ENCODE results near the gene PRXL2B.
A peak's percentile ranks its signal among the peaks of the same experiment; 100 is the strongest.
"Not testable (repeated sequence)": the region's sequence is repeated elsewhere in the genome, so short reads cannot be mapped to it uniquely, and the experiment has no call there.

Gene PRXL2B, protein sequence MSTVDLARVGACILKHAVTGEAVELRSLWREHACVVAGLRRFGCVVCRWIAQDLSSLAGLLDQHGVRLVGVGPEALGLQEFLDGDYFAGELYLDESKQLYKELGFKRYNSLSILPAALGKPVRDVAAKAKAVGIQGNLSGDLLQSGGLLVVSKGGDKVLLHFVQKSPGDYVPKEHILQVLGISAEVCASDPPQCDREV

GRCh38 chr1:2586154-2587070 is at the start of gene PRXL2B:
TSS of gene PRXL2B (plus strand) at chr1:2586777. CDS start at chr1:2586886, 109 bp downstream.
- DNase-seq (ENCODE audit: low read depth): peak; percentile 98

DNA sequence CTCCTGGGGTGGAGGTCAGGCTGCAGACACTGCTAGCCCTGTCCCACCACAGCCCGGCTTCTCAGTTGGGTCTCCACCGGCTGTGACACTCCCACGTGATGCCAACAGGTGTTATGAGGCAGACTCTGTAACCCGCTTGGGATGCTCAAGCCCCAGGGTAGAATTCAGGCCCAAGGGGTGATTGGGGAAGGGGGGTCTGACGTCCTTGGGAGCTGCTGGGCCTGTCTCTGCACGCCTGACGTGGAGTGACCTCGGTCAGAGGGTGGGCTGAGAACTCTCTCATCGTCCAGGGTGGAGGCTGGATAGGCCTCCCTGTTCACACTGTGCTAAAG is 48.8 kb upstream of the PRXL2B start:
- DNase-seq (ENCODE audit: low read depth): no peak

DNA sequence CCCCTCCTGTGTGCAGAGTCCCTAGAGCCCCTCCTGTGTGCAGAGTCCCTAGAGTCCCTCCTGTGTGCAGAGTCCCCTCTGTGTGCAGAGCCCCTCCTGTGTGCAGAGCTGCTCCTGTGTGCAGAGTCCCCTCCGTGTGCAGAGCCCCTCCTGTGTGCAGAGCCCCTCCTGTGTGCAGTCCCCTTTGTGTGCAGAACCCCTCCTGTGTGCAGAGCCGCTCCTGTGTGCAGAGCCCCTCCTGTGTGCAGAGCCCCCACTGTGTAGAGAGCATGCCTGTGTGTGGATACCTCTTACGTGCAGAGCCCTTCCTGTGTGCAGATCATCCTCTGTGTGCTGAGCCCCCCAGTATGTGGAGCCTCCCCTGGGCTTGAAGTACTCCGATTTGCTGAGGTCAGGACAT is 48.2 kb upstream of the PRXL2B start:
- no peak for DNase-seq (ENCODE audit: low read depth)

DNA sequence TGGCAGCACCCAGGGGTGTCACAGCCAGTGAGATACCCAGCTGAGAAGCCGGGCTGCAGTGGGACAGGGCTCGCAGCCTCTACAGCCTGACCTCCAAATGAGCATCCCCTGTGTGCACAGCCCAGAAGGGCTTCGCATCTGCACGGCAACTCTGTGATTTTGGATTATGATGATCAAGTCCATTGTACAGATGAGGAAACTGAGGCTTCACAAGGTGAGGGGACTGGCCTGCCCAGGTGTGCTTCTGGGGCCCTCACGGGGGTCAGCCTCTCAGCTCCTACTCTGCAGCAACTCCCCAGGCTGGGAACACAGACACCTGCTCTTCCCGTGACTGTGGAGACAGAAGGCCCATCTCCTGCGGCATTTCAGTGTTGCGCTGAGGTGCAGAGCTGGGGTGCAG is 47.7 kb upstream of the PRXL2B start:
- no peak for DNase-seq (ENCODE audit: low read depth)

DNA sequence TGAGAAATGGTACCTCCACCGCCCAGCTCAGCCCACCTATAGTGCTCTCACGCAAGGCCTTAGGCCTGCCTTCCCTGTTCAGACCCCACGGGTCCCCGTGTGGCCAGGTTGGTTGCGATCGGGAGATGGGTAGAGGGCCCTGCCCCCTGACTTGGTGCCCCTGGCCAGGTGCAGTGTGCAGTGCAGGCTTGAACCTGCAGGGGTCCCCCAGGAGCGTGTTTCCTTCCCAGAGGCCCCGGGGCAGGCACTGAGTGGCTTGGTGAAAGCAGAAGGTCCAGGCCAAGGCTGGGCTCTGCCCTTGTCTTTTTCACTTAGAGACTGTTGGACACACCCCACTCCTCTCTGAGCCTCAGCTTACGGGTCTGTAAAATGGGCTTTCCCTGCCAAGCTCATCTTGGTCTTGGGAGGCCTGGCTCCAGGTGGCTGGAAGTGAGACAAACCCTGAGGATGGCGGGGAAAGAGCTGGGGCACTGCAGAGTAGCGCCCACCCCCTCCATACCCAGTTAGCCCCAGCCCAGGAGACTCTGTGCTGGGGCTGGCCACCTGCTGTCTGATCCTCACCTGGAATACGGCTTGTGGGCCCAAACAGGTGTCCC is 47.2 kb upstream of the PRXL2B start:
- no peak for DNase-seq (ENCODE audit: low read depth)

- no peak for DNase-seq (ENCODE audit: low read depth)
Observed at GRCh38 chr1:2540816-2541492, 45.6 kb upstream of the PRXL2B start.

GRCh38 chr1:2541619-2542245 is 44.8 kb upstream of the PRXL2B start:
- DNase-seq (ENCODE audit: low read depth): no peak

DNA sequence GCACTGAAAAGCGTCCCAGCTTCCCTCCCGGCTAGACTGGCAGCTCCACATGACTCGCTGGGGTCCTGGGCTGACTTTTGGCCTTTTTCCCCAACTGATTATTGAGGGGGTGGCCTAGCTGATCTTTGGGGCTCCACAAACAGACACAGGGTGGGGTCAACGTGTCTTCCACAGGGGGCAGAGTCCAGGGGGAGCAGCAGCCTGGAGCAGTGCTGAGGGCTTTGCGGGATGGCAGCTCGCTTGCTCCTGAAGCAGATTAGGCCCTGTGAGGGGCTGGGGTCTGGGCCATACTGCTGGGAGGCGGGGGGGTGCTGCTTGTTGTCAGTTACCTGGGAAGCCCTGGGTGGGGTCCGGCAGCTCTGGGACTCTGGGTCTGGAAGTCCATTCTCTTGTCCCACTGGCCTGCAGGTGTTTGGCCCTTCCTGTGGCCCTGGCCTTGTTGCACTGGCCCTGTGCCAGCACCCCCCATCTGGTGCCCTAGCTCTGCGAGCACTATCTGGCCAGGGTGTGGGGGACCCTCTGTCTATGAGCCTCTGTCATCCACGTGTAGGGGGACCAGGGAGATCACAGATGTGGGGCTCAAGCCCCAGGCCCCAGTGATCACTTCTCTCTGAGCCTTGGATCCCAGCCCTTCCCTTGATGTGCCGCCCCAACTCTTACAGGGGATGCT is 44.2 kb upstream of the PRXL2B start:
- DNase-seq (ENCODE audit: low read depth): no peak

- no peak for DNase-seq (ENCODE audit: low read depth)
Observed at GRCh38 chr1:2543543-2544092, 43.0 kb upstream of the PRXL2B start.

DNA sequence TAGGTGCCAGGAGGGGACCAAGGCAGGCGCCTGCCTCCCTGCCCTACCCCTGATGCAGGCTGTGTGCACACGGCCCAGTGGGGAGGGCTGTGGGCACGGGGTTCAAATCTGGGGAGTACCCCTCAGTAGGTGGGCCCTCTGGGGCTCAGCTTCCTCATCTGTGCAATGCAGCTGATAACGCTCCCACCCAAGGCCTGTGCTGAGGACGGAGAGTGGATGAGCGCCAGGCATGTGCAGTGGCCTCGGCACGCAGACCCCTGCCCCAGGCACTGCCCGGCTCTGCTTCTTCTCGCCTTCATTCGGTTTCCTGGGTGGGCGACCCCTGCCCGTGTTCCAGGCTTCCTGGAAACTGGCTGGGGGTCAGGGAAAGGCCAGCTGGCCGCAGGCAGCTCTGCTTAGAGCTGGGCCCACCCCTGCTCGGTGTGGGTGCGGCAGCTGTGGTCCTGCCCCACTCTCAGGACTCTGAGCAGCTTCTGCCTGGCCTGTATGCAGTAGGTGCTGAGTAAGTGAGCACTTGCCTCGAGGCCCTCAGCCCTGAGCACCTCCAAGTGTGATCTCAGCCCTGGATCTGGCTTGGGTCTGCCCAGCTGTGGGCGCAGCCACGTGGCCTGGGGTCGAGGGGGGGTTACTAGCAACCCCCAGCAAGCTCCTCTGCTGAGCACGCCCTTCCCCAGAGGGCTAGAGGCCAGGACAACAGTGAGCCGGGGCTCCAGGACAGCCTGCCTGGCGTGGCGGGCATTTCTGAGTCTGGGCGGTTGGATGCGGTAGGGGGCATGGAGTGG is 42.3 kb upstream of the PRXL2B start:
- no peak for DNase-seq (ENCODE audit: low read depth)

DNA sequence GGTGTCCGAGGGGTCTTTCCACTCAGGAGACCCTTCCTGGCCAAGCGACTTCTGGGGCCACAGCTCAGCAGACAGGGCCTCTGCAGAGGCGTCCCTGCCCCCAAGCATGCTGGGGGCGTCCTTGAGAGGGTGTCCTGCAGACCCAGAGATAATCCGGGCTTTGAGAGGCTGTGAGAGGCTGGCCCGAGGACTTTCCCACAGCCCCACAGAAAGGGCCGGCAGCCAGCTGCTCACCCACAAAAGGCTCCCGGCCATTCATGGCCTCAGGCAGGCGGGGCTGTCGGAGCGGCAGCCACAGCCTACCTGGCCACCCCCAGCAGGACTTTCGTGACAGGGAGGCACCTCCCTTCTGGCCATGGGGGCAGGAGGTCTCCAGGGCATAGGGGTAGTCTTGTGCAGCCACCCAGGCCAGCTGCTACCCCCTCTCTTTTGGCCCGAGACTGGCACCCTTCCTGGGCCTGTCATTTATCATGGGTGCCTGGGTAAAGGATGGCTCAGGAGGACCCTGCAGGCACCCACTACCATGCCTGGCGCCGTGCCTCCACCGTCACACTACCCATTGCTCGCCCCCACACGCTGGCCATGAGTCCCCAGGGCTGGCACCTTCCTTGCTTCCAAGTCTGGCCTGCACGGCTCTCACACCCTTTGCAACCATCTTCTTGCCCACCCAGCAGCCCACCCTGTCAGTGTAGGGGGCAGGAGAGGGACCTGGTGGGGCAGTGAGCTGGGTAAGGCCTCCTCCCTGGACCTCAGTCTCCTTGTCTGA is 41.5 kb upstream of the PRXL2B start:
- DNase-seq (ENCODE audit: low read depth): no peak

DNA sequence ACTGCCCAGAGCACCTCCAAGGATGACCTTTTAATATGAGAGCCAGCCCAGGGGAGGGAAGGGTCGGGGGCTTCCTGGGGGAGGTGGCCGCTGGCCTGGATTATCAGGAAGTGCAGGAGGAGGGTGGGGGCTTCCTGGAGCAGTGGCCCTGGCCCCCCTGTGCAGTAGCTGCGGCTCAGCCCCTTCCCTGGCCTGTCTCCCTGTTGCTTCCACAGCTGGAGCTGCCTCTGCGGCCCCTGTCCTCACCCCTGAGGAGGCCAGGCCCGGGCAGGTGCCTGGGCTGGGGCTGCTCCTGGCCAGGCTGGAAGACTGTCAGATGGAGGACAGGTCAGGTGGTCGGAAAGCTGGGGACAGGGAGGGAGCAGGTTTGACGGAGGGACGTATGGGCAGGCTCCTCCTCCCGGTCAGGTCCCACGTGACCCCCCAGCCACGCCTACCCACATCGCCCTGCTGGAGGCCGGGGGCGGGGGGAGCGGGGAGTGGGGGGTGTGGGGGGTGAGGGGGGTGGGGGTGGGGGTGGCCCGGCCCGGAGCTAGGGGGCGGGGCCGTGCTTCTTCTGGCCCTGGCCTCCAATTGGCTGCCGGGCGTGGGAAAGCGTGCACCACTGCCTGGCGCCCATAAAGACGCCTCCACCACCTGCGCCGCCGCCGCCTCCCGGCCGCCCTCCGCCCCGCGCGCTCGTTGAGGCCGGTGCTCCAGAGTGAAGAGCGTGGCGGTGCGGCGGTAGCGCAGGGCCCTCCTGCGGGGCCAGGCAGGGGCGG is 40.6 kb upstream of the PRXL2B start:
- peak; percentile 26 for DNase-seq (ENCODE audit: low read depth)

DNA sequence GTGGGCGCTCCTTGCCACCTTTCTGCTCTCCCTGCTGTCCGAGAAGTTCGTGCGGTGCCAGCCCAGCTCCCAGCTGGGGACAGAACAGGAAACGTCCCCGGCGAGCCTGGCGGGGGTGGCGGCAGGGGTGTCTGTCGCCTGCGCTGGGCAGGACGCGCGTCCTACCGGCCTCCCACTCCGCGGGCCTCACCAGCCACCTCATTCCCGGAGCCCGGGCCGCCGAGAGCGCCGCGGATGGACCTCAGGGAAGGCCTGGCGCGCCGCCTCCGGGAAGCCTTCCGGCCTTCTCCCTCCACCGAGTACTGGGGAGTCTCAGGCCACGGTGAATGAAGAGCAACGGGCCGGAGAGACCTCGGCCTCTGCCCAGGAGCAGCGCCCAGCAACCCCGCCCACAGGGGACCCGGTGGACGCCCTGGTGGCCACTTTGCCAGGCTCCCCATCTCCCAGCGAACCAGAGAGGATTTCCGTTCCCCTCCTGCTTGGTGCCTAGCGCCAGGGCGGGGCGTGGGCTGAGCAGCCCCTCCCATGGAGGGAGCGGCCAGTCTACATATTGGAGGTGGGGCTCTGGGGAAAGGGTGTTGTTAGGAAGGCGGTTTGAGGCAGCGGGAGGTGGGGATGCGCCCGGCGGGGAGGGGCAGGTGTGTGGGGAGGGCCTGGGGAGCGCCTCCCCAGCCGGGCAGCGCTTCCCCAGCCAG is 39.9 kb upstream of the PRXL2B start:
- DNase-seq (ENCODE audit: low read depth): peak; percentile 51

GRCh38 chr1:2547210-2548067 is 39.1 kb upstream of the PRXL2B start:
- no peak for DNase-seq (ENCODE audit: low read depth)

DNA sequence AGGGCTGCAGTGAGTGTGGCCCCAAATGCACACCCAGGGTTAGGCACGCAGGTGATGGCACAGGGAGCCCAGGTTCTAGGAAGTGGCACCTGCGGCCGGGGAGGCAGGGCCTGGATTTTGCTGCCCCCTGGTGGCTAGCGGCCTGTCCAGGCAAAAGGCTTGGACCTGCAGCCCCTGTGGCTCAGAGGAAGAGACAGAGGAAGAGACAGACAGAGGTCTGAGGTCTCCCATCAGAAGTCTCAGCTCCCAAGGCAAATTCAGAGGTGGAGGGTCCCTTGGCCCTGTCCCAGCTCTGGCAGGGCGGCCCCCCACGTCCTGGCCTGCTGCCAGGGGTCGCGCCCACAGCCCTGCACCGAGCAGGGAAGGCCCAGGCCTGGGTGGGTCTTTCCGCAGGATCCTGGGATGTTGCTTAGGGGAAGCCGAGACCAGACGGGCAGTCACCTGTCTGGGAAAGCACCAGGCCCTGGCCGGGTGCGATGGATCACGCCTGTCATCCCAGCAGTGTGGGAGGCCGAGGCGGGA is 38.4 kb upstream of the PRXL2B start:
- peak; percentile 35 for DNase-seq (ENCODE audit: low read depth)

DNA sequence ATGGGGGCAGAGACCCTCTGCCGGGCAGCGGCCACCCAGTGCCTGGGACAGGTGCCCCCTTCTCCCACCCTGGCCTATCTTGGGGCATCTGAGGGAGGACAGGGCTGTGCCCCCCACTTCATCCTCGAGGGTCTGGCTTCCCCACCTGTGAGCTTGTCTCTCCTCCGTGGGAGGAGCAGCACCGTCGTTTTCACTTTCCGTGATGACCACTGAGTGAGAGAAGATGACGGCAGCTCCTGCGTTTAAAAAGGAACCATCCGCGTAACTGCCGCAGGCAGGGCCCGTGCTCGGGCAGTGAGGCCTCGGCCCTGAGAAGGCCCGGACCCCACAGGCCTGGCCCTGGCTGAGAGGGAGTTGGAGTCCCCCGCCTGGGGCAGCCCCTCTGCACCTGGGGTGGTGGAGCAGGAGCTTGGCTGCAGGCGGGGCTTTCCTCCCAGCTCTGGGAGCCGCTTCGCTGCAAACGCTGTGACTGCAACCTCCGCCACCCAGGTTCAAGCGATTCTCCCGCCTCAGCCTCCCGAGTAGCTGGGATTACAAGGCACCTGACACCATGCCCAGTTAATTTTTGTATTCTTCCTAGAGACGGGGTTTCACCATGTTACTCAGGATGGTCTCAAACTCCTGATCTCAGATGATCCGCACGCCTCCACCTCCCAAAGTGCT is 37.1 kb upstream of the PRXL2B start:
- DNase-seq (ENCODE audit: low read depth): not testable (repeated sequence)

Data from stromal cell of bone marrow (primary cell).